Spleen (tissue), 11 donors: ENCODE results near the gene MRTFB. TPM values are rescaled to one million over a fixed set of nuclear protein-coding genes. Genes with fewer than 3 reads are reported as not detected.

Source experiments
- DNase-seq: peaks from one replicate; pipeline ENCODE4 v3.0.0-alpha.2; 2020
- H3K27ac ChIP-seq, 8 donors: fragments of 200-600 bp; sonication (generic) in 7 of 8; 1 replicate in 4 of 8; 2 replicates in 4 of 8; pipeline versions ENCODE4 v1.5.0 to v1.8.0; 2016 to 2021; ENCODE audit warnings: inconsistent platforms in 4 of 8, mild to moderate bottlenecking in 4 of 8, moderate library complexity in 1 of 8
- H3K27me3 ChIP-seq, 7 donors: fragments of 200-600 bp; sonication (generic) in 6 of 7; replicated peaks in 1 of 7; 1 replicate in 4 of 7; 2 replicates in 3 of 7; pipeline versions ENCODE4 v1.5.0 to v1.8.0; 2016 to 2021; ENCODE audit warnings: inconsistent platforms in 3 of 7, mild to moderate bottlenecking in 1 of 7
- H3K36me3 ChIP-seq, 6 donors: fragments of 200-600 bp; sonication (generic) in 5 of 6; 1 replicate in 4 of 6; 2 replicates in 2 of 6; pipeline versions ENCODE4 v1.5.0 to v1.8.0; 2016 to 2021; ENCODE audit warnings: inconsistent platforms in 2 of 6
- H3K4me1 ChIP-seq, 6 donors: fragments of 200-600 bp; sonication (generic) in 5 of 6; 1 replicate in 3 of 6; 2 replicates in 3 of 6; pipeline versions ENCODE4 v1.5.0 to v1.8.0; 2016 to 2021; ENCODE audit warnings: inconsistent platforms in 3 of 6
- H3K4me3 ChIP-seq, 8 donors: fragments of 200-600 bp; sonication (generic) in 7 of 8; 1 replicate in 4 of 8; 2 replicates in 4 of 8; pipeline versions ENCODE4 v1.5.0 to v1.8.0; 2016 to 2021; ENCODE audit warnings: inconsistent platforms in 4 of 8, mild to moderate bottlenecking in 4 of 8, moderate library complexity in 2 of 8
- H3K9me3 ChIP-seq, 8 donors: fragments of 200-600 bp; sonication (generic) in 7 of 8; 1 replicate in 4 of 8; 2 replicates in 4 of 8; pipeline versions ENCODE4 v1.5.0 to v1.8.0; 2016 to 2021; ENCODE audit warnings: inconsistent platforms in 4 of 8
- CTCF ChIP-seq, 11 experiments: fragments of 200-600 bp in 7 of 11; fragments of 450-650 bp in 4 of 11; sonication (generic) in 4 of 11; IDR thresholded peaks in 8 of 11; conservative IDR thresholded peaks in 3 of 11; 1 replicate in 7 of 11; 2 replicates in 4 of 11; pipeline versions ENCODE4 v1.4.0 to v1.8.0; 2016 to 2021; ENCODE audit warnings: antibody characterized with exemption in 11 of 11, inconsistent platforms in 4 of 11, mild to moderate bottlenecking in 1 of 11
- POLR2A ChIP-seq, 3 donors: fragments of 450-650 bp; IDR thresholded peaks; one replicate each; pipeline ENCODE4 v1.5.1; 2017; ENCODE audit warnings: antibody characterized with exemption in 3 of 3, mild to moderate bottlenecking in 1 of 3
- POLR2AphosphoS5 ChIP-seq, 3 donors: sonication (generic); formaldehyde crosslinking; IDR thresholded peaks; one replicate each; pipeline ENCODE4 v1.5.1; 2017; ENCODE audit warnings: antibody characterized with exemption in 3 of 3
- WGBS, 5 donors: extraction: QIAGEN DNeasy Blood & Tissue Kit in 3 of 5; methylation state at CpG; one replicate each; pipeline versions ENCODE4 v1.1.5 to v1.1.7; 2013 to 2018; 5-methylcytosine and 5-hydroxymethylcytosine counted together
- intact Hi-C: fragments of 100-400 bp; cut with DNase I; formaldehyde crosslinking; loops from one replicate; pipeline ENCODE4 v1.15.0; 2023; ENCODE audit warnings: low total_unique reads
- polyA plus RNA-seq, 3 donors: library from polyadenylated mRNA; stranded (reverse); fragments of 200-250 nt; gene quantifications; one replicate each; pipeline ENCODE4 v1.2.1, GENCODE V29; 2013
- total RNA-seq, 7 donors: library from RNA; depleted of rRNA in 3 of 7; stranded (reverse); fragments of >200 nt in 3 of 7; fragmentation: NEBNext Ultra II Directional in 4 of 7; extraction: Animal tissue kit (Norgen Biotek cat#: 25700) in 4 of 7; gene quantifications; one replicate each; pipeline versions ENCODE4 v1.1.0 to v1.2.1, GENCODE V29; 2016 to 2021
- donor health status: healthy with polysubstance abuse.
- donor health status: DM: no; HTN: no; CAD: no; lungs with moderate emphysema.
- donor health status: DM: no; HTN: no; CAD: no.
- donor health status: Bipolar disorder and iron deficiency.
- donor health status: healthy.
- donor health status: DM: no; HTN: no; CAD: no.
- donor health status: DM: yes; HTN: yes; CAD: no.

Gene MRTFB
- total and polyA plus RNA-seq, 10 donors = 2.3 to 39.3 (median 29.9) TPM

DNA sequence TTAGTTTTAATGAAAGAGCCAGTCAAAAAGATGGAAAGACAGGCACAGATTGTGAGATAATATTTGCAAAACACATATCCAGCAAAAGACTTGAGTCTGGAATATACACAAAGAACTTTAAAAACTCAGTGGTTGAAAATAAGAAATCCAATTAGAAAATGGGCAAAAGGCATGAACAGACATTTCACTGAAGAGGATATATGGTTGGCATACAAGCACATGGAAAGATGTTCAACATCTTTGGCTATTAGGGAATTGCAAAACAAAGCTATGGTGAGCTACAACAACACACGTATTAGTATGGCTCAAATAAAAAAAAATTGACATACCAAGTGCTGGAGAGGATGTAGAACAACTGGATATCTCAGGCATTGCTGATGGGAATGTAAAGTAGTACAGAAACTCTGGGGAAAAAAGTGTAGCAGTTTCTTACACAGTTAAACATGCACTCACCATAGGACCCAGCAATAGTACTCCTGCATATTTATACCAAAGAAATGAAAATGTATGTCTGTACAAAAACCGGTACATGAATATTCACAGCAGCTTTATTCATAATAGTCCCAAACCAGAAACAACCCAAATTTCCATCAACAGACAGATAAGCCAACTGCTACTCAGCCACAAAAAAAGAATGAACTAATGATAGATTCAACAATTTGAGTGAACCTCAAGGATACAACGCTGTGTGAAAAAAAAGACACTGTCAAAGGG is 44.4 kb upstream of the MRTFB start:
- Histone ChIP-seq H3K27me3 (no peaks in the 10 kb centered on the region), H3K9me3 (no peaks in the 10 kb centered on the region), H3K4me1 (no peaks in the 10 kb centered on the region), H3K4me3 (no peak overlapping the region), H3K36me3 (no peaks in the 10 kb centered on the region), H3K27ac (no peak overlapping the region)
- intact Hi-C loops = no loop called here
- DNase-seq = no peak
- TF ChIP-seq CTCF (IDR thresholded peaks at IDR 0.05 in 8 of 11, conservative IDR thresholded peaks at IDR 0.05 in 3 of 11) (no peak), POLR2A (IDR thresholded peaks at IDR 0.05) (no peak), POLR2AphosphoS5 (IDR thresholded peaks at IDR 0.05) (no peak)
- 89 to 94% (median 92%) methylated on average over 3 of the region's 3 CpGs for WGBS, 5 donors

DNA sequence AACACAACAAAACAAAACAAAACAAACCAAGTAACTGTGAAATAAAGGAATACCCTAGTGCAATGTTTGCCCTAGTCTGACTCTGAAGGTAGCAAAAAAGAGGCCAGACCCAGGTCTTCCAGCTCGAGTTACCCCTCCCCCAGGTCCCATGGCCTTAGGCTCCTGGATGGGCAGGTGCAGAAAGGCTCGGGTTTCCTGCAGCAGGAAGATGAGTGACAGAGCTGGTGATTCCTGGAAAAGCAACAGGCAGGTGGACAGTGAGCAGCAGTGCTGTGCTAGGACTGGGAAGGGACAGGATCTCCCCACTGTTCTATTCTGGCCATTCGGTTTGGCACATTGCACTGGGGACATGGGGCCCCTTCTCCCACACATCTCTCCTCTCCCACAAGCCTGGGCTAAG is 42.9 kb upstream of the MRTFB start:
- Histone ChIP-seq H3K36me3 (no peaks in the 10 kb centered on the region), H3K4me3 (no peak overlapping the region), H3K27me3 (no peaks in the 10 kb centered on the region), H3K4me1 (no peaks in the 10 kb centered on the region), H3K27ac (no peak overlapping the region), H3K9me3 (no peaks in the 10 kb centered on the region)
- intact Hi-C loops = no loop called here
- no peak for DNase-seq
- 45 to 72% (median 63%) methylated on average over 3 of the region's 3 CpGs for WGBS, 5 donors
- TF ChIP-seq POLR2AphosphoS5 (IDR thresholded peaks at IDR 0.05) (no peak), POLR2A (IDR thresholded peaks at IDR 0.05) (no peak), CTCF (IDR thresholded peaks at IDR 0.05 in 8 of 11, conservative IDR thresholded peaks at IDR 0.05 in 3 of 11) (no peak)

DNA sequence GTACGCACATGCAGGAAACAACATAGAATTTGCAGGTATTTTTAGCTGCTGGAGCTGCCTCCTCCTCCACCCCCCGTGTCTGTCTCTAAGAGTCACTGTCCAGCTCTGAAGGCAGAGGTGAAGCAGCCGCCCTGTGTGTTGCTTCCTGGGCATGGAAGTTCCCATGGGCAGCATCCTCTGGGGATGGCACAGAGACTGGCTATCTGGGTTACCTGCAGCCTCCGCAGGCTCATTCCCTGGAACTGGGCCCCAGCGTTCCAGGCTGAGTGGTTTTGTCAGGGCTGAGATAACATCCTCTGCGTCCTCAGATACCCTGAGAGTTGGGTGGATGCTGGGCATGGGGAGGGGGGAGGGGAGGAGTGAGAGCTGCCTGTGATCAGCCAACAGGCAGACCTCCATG is 41.5 kb upstream of the MRTFB start:
- Histone ChIP-seq H3K27me3 (no peaks in the 10 kb centered on the region), H3K9me3 (no peaks in the 10 kb centered on the region), H3K4me1 (no peaks in the 10 kb centered on the region), H3K4me3 (no peak overlapping the region), H3K36me3 (no peaks in the 10 kb centered on the region), H3K27ac (no peak overlapping the region)
- DNase-seq = no peak
- no peak for TF ChIP-seq CTCF (IDR thresholded peaks at IDR 0.05 in 8 of 11, conservative IDR thresholded peaks at IDR 0.05 in 3 of 11)
- TF ChIP-seq POLR2A (IDR thresholded peaks at IDR 0.05) = no peak
- no peak for TF ChIP-seq POLR2AphosphoS5 (IDR thresholded peaks at IDR 0.05)
- 52 to 74% (median 64%) methylated on average over 4 to 6 of the region's 6 CpGs for WGBS, 5 donors
- intact Hi-C loops = no loop called here

GRCh38 chr16:14035092-14035491 is 36.0 kb upstream of the MRTFB start:
- intact Hi-C loops = no loop called here
- no peak overlapping the region for H3K27ac ChIP-seq
- peaks cover 0 to 9% (median 0%) of the 10 kb centered on the region in 8 donors for H3K9me3 ChIP-seq
- WGBS, 5 donors = 78 to 89% (median 88%) methylated on average over 5 of the region's 5 CpGs
- H3K4me1 ChIP-seq = no peaks in the 10 kb centered on the region
- no peaks in the 10 kb centered on the region for H3K27me3 ChIP-seq
- DNase-seq = no peak
- H3K4me3 ChIP-seq = no peak overlapping the region
- TF ChIP-seq POLR2AphosphoS5 (IDR thresholded peaks at IDR 0.05) = no peak
- no peaks in the 10 kb centered on the region for H3K36me3 ChIP-seq
